HCT116 (cell line): ENCODE data around the gene CCR6. TPM values are rescaled to one million over a fixed set of nuclear protein-coding genes. Genes with fewer than 3 reads are reported as not detected.

Source experiments
- ATAC-seq: fragments of 200-7000 bp; cut with Tn5 transposase; 2 replicates; pipeline ENCODE4 v1.9.1; 2020; ENCODE audit warnings: mild to moderate bottlenecking, moderate library complexity
- BruUV-seq: library from RNA; stranded (reverse); fragments of 400-500 nt; replicated peaks from 2 replicates; lab custom pipeline; 2021; lab: Mats Ljungman, UMichigan
- CTCF ChIA-PET: fragments of 300-600 bp; sonication (Branson Sonifier 250); formaldehyde crosslinking; loops from one replicate; lab custom pipeline; 2021; ENCODE audit warnings: antibody characterized with exemption; lab: Charles Lee
- POLR2A ChIA-PET: fragments of 300-600, 350-600 bp; sonication (Branson Sonifier 250); formaldehyde crosslinking; loops from one replicate; lab custom pipeline; 2021; ENCODE audit warnings: antibody characterized with exemption; lab: Charles Lee
- RAD21 ChIA-PET, 2 experiments: fragments of 300-600 bp; sonication (Branson Sonifier 250); formaldehyde crosslinking; loops; one replicate each; lab custom pipeline; 2023; ENCODE audit warnings: low total read pairs in 2 of 2; ENCODE audit not compliant: uncharacterized antibody in 2 of 2, unreplicated experiment in 2 of 2, low non-redundant PET in 1 of 2; lab: Charles Lee
- DNase-seq: peaks from one replicate; pipeline ENCODE4 v3.0.0-alpha.2; 2010; ENCODE audit warnings: low read depth, low spot score
- H2AFZ ChIP-seq: fragments of 200-600 bp; shearing (Covaris generic), sonication (generic); 2 replicates; pipeline ENCODE4 v1.6.1; 2017; ENCODE audit warnings: low read depth, mixed run types, mixed read lengths, antibody characterized with exemption, low read length; ENCODE audit not compliant: poor library complexity, severe bottlenecking
- H3K27ac ChIP-seq: 2 replicates; pipeline ENCODE4 v1.5.1; 2012; ENCODE audit warnings: low read depth, low read length
- H3K27me3 ChIP-seq: fragments of 200-600 bp; sonication (generic); 2 replicates; pipeline ENCODE4 v1.6.1; 2016; ENCODE audit warnings: mixed run types, low read length, mixed read lengths; ENCODE audit not compliant: insufficient read depth
- H3K36me3 ChIP-seq, 2 experiments: fragments of 200-500 bp in 1 of 2; fragments of 200-600 bp in 1 of 2; sonication (Bioruptor generic) in 1 of 2; sonication (generic) in 1 of 2; 2 replicates each; pipeline versions ENCODE4 v1.5.1 to v1.6.1; 2014 to 2016; ENCODE audit warnings: low read length in 2 of 2, inconsistent platforms in 1 of 2, mixed read lengths in 1 of 2, mixed run types in 1 of 2; ENCODE audit not compliant: insufficient read depth in 2 of 2, control insufficient read depth in 1 of 2
- H3K4me1 ChIP-seq, 2 experiments: fragments of 200-600 bp in 1 of 2; sonication (generic) in 1 of 2; 2 replicates each; pipeline versions ENCODE4 v1.5.1 to v1.6.1; 2012 to 2017; ENCODE audit warnings: low read length in 2 of 2, inconsistent platforms in 1 of 2, mild to moderate bottlenecking in 1 of 2, mixed read lengths in 1 of 2, mixed run types in 1 of 2, moderate library complexity in 1 of 2; ENCODE audit not compliant: insufficient read depth in 2 of 2, control insufficient read depth in 1 of 2
- H3K4me2 ChIP-seq: fragments of 200-600 bp; sonication (generic); 2 replicates; pipeline ENCODE4 v1.6.1; 2017; ENCODE audit warnings: mixed run types, low read length, mixed read lengths
- H3K4me3 ChIP-seq, 2 experiments: fragments of 200-600 bp in 1 of 2; sonication (generic) in 1 of 2; replicated peaks in 1 of 2; 2 replicates each; pipeline ENCODE4 v1.5.1; 2011 to 2016; ENCODE audit warnings: low read length in 2 of 2, control low read depth in 1 of 2, low read depth in 1 of 2, mild to moderate bottlenecking in 1 of 2, mixed read lengths in 1 of 2, mixed run types in 1 of 2
- H3K79me2 ChIP-seq: fragments of 200-600 bp; sonication (generic); 2 replicates; pipeline ENCODE4 v1.6.1; 2017; ENCODE audit warnings: mild to moderate bottlenecking, mixed run types, low read length, moderate library complexity, mixed read lengths; ENCODE audit not compliant: insufficient read depth
- H3K9ac ChIP-seq: fragments of 200-600 bp; sonication (generic); 2 replicates; pipeline ENCODE4 v1.6.1; 2016; ENCODE audit warnings: low read length, mixed read lengths
- H3K9me2 ChIP-seq: fragments of 200-600 bp; sonication (generic), shearing (Covaris generic); 2 replicates; pipeline ENCODE4 v1.6.1; 2017; ENCODE audit warnings: mixed run types, mild to moderate bottlenecking, moderate library complexity; ENCODE audit not compliant: insufficient read depth
- H3K9me3 ChIP-seq, 2 experiments: fragments of 200-500 bp in 1 of 2; fragments of 200-600 bp in 1 of 2; sonication (Bioruptor generic) in 1 of 2; sonication (generic) in 1 of 2; 2 replicates each; pipeline ENCODE4 v1.6.1; 2014 to 2017; ENCODE audit warnings: low read length in 2 of 2, mixed read lengths in 2 of 2, inconsistent platforms in 1 of 2, low read depth in 1 of 2, mild to moderate bottlenecking in 1 of 2, mixed run types in 1 of 2, moderate library complexity in 1 of 2; ENCODE audit not compliant: control insufficient read depth in 1 of 2, insufficient read depth in 1 of 2
- H4K20me1 ChIP-seq: fragments of 200-600 bp; sonication (generic), shearing (Covaris generic); 2 replicates; pipeline ENCODE4 v1.6.1; 2017; ENCODE audit warnings: mixed run types, mild to moderate bottlenecking, moderate library complexity; ENCODE audit not compliant: insufficient read depth
- CBX3 ChIP-seq: IDR thresholded peaks from 2 replicates; pipeline ENCODE4 v1.6.1; 2012; ENCODE audit warnings: low read depth
- FOSL1 ChIP-seq: IDR thresholded peaks from 2 replicates; pipeline ENCODE4 v1.6.1; 2012; ENCODE audit warnings: low read depth
- REST ChIP-seq: IDR thresholded peaks from 2 replicates; pipeline ENCODE4 v1.6.1; 2012; ENCODE audit warnings: low read depth
- TCF7L2 ChIP-seq: IDR thresholded peaks from 2 replicates; pipeline ENCODE4 v1.7.0; 2011; ENCODE audit warnings: borderline replicate concordance, inconsistent platforms; ENCODE audit not compliant: insufficient read depth, insufficient read length; ENCODE audit errors: extremely low read depth
- YY1 ChIP-seq: IDR thresholded peaks from 2 replicates; pipeline ENCODE4 v1.6.1; 2011; ENCODE audit warnings: low read length, low read depth, moderate library complexity, mild to moderate bottlenecking; ENCODE audit not compliant: insufficient replicate concordance; ENCODE audit errors: extremely low read depth
- ZBTB33 ChIP-seq: IDR thresholded peaks from 2 replicates; pipeline ENCODE4 v1.6.1; 2011; ENCODE audit warnings: mild to moderate bottlenecking, low read length, moderate library complexity; ENCODE audit not compliant: insufficient replicate concordance; ENCODE audit errors: extremely low read depth
- ZFX ChIP-seq: fragments of 450-650 bp; IDR thresholded peaks from 2 replicates; pipeline ENCODE4 v1.6.1; 2017
- intact Hi-C: fragments of 100-400 bp; cut with micrococcal nuclease; formaldehyde crosslinking; loops from 2 replicates; pipeline ENCODE4 v1.10.0; 2022
- total RNA-seq: library from RNA; stranded (reverse); gene quantifications from one replicate; pipeline ENCODE4 v1.2.1, GENCODE V29; 2021; ENCODE audit not compliant: unreplicated experiment

The CCR6 gene
- total RNA-seq, 1 experiment from 2014 or later, result not detected

DNA sequence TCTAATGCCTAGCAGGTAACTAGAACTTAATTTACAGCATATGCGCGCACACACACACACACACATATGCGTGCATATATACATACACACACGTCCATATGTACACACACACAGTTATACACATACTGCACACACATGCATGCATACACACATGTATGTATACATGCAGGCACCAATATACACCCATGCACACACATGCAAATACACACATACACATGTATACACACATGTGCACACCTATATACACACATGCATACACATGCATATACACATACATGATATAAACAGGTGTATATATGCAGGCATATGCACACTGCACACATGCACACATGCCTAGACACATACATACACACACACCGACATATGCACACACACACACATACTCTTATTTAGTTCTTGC is 1.9 kb downstream of the CCR6 start:
- RAD21 ChIA-PET, result no interaction called here
- H3K27me3 ChIP-seq, result peaks cover 12% of the 10 kb centered on the region
- H3K27ac ChIP-seq, result no peak overlapping the region
- H3K79me2 ChIP-seq, result no peaks in the 10 kb centered on the region
- DNase-seq (no peak), ATAC-seq (no peak)
- no TSS peak for BruUV-seq
- no peak overlapping the region for H3K4me2 ChIP-seq
- H3K36me3 ChIP-seq, result no peaks in the 10 kb centered on the region
- H3K9me2 ChIP-seq, result no peaks in the 10 kb centered on the region
- intact Hi-C loops, result no loop called here
- POLR2A ChIA-PET, result no interaction called here
- no peaks in the 10 kb centered on the region for H3K9me3 ChIP-seq
- H3K4me3 ChIP-seq, result no peak overlapping the region
- CTCF ChIA-PET, result no interaction called here
- no peak for TF ChIP-seq REST
- TF ChIP-seq TCF7L2, result no peak
- H3K4me1 ChIP-seq, result no peaks in the 10 kb centered on the region
- H4K20me1 ChIP-seq, result no peaks in the 10 kb centered on the region
- no peak overlapping the region for H3K9ac ChIP-seq
- no peak overlapping the region for H2AFZ ChIP-seq

DNA sequence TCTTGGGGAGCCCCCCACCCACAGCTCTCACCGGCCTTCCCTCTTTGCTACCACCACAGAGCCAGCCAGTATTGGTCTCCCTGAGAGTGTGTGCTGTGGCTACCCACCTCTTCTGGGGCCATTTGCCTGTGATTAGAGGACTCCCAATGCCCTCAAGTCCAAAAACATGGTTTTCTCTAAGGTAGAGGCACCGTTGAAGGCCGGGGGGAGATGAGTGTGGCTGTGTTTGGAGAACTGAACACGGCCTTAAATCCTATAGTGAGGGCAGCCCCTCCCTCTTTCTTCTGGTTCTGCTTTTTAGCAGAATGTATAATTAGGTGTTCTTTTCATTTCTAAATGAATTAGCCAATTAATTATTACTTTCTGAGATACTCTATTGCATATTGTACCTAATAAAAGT is 2.5 kb downstream of the CCR6 start:
- Histone ChIP-seq H3K9me2 (no peaks in the 10 kb centered on the region), H3K4me1 (no peaks in the 10 kb centered on the region), H4K20me1 (no peaks in the 10 kb centered on the region), H3K9me3 (no peaks in the 10 kb centered on the region), H3K79me2 (no peaks in the 10 kb centered on the region), H3K27ac (no peak overlapping the region), H3K4me2 (no peak overlapping the region), H2AFZ (no peak overlapping the region)
- ChIA-PET RAD21 (no interaction called here), CTCF (no interaction called here)
- no peak for ATAC-seq
- intact Hi-C loops, result no loop called here
- BruUV-seq, result no TSS peak
- no peak for TF ChIP-seq ZBTB33
- no peak for TF ChIP-seq CBX3
- TF ChIP-seq YY1, result no peak
- TF ChIP-seq FOSL1, result no peak
- no peak for TF ChIP-seq ZFX
- TF ChIP-seq, all 23 proteins: peak for 0
- no peak overlapping the region for H3K9ac ChIP-seq
- peaks cover 12% of the 10 kb centered on the region for H3K27me3 ChIP-seq
- DNase-seq, result no peak
- no peak overlapping the region for H3K4me3 ChIP-seq
- POLR2A ChIA-PET, result no interaction called here
- no peaks in the 10 kb centered on the region for H3K36me3 ChIP-seq
